Tibial nerve (tissue), 3 donors: Measurements from ENCODE around the gene PHF2.

Experiments
- CTCF ChIP-seq, 5 experiments: fragments of 200-600 bp in 3 of 5; fragments of 450-650 bp in 2 of 5; sonication (generic) in 3 of 5; IDR thresholded peaks; one replicate each; pipeline ENCODE4 v1.5.1; 2016 to 2019; ENCODE audit warnings: antibody characterized with exemption in 5 of 5, mild to moderate bottlenecking in 3 of 5, moderate library complexity in 2 of 5
- POLR2A ChIP-seq, 2 donors: fragments of 450-650 bp; IDR thresholded peaks; one replicate each; pipeline ENCODE4 v1.6.1; 2017; ENCODE audit warnings: antibody characterized with exemption in 2 of 2, mild to moderate bottlenecking in 2 of 2, moderate library complexity in 2 of 2

- TF ChIP-seq POLR2A (IDR thresholded peaks at IDR 0.05) (no peak), CTCF (IDR thresholded peaks at IDR 0.05) (no peak)
These were observed 39.7 kb downstream of the PHF2 start for GRCh38 chr9:93616044-93616443.
